Gastroesophageal sphincter (tissue), 3 donors: ENCODE measurements around the gene COL8A1.

ENCODE experiments used
- CTCF ChIP-seq, 4 experiments: fragments of 200-600 bp in 2 of 4; fragments of 450-650 bp in 2 of 4; sonication (generic) in 1 of 4; IDR thresholded peaks; one replicate each; pipeline ENCODE4 v1.5.1; 2017 to 2019; ENCODE audit warnings: antibody characterized with exemption in 4 of 4, mild to moderate bottlenecking in 2 of 4, moderate library complexity in 2 of 4
- EP300 ChIP-seq: sonication (generic); formaldehyde crosslinking; IDR thresholded peaks from one replicate; pipeline ENCODE4 v1.6.1; 2017; ENCODE audit warnings: antibody characterized with exemption, mild to moderate bottlenecking

GRCh38 chr3:99808163-99808794, 169.9 kb downstream of the COL8A1 start:
- TF ChIP-seq CTCF (IDR thresholded peaks at IDR 0.05) (peak; percentile 62 to 81 (median 69)), EP300 (no peak)
